Common myeloid progenitor, CD34-positive (primary cell): ENCODE results near the gene GPR35.

Experiments used
- CTCF ChIA-PET: fragments of 350-600 bp; sonication (Branson Sonifier 250); formaldehyde crosslinking; loops from one replicate; lab custom pipeline; 2021; ENCODE audit warnings: antibody characterized with exemption; lab: Charles Lee
- POLR2A ChIA-PET: fragments of 350-600 bp; sonication (Branson Sonifier 250); formaldehyde crosslinking; loops from one replicate; lab custom pipeline; 2021; ENCODE audit warnings: antibody characterized with exemption; lab: Charles Lee
- DNase-seq, 3 donors: peaks; one replicate each; pipeline versions ENCODE4 v3.0.0 to v3.0.0-alpha.2; 2013
- H3K27ac ChIP-seq, 2 experiments: 1 replicate in 1 of 2; 2 replicates in 1 of 2; pipeline ENCODE4 v1.7.0; 2013; ENCODE audit warnings: inconsistent platforms in 2 of 2, low read length in 2 of 2, mild to moderate bottlenecking in 2 of 2, low read depth in 1 of 2, moderate library complexity in 1 of 2; ENCODE audit not compliant: severe bottlenecking in 2 of 2, insufficient read depth in 1 of 2, poor library complexity in 1 of 2
- H3K27me3 ChIP-seq, 5 experiments: replicated peaks in 2 of 5; 1 replicate in 3 of 5; 2 replicates in 2 of 5; pipeline versions ENCODE4 v1.6.1 to v1.7.0; 2013; ENCODE audit warnings: low read length in 4 of 5, mild to moderate bottlenecking in 2 of 5, moderate library complexity in 2 of 5, inconsistent platforms in 1 of 5; ENCODE audit not compliant: insufficient read depth in 5 of 5, control insufficient read depth in 4 of 5
- H3K36me3 ChIP-seq, 4 experiments: 1 replicate in 2 of 4; 2 replicates in 2 of 4; pipeline versions ENCODE4 v1.6.1 to v1.7.0; 2013; ENCODE audit warnings: low read length in 3 of 4, control low read depth in 1 of 4, mild to moderate bottlenecking in 1 of 4; ENCODE audit not compliant: control insufficient read depth in 4 of 4, insufficient read depth in 4 of 4
- H3K4me1 ChIP-seq, 4 experiments: 1 replicate in 3 of 4; 2 replicates in 1 of 4; pipeline versions ENCODE4 v1.6.1 to v1.7.1; 2013; ENCODE audit warnings: low read length in 3 of 4, mild to moderate bottlenecking in 3 of 4, control low read depth in 1 of 4, inconsistent platforms in 1 of 4, moderate library complexity in 1 of 4; ENCODE audit not compliant: control insufficient read depth in 4 of 4, insufficient read depth in 4 of 4; ENCODE audit errors: control extremely low read depth in 1 of 4
- H3K4me3 ChIP-seq, 7 experiments: 1 replicate in 4 of 7; 2 replicates in 3 of 7; pipeline versions ENCODE4 v1.5.1 to v1.7.0; 2013; ENCODE audit warnings: mild to moderate bottlenecking in 7 of 7, low read length in 6 of 7, moderate library complexity in 6 of 7, inconsistent platforms in 2 of 7, low read depth in 2 of 7, control low read depth in 1 of 7; ENCODE audit not compliant: insufficient read depth in 4 of 7, control insufficient read depth in 1 of 7; ENCODE audit errors: extremely low read depth in 1 of 7
- H3K9me3 ChIP-seq, 5 experiments: 1 replicate in 4 of 5; 2 replicates in 1 of 5; pipeline versions ENCODE4 v1.6.1 to v1.7.1; 2013; ENCODE audit warnings: low read length in 4 of 5, mild to moderate bottlenecking in 2 of 5, inconsistent platforms in 1 of 5, low read depth in 1 of 5, moderate library complexity in 1 of 5; ENCODE audit not compliant: control insufficient read depth in 4 of 5, insufficient read depth in 2 of 5; ENCODE audit errors: control extremely low read depth in 1 of 5
- WGBS: methylation state at CpG from one replicate; pipeline ENCODE4 v1.1.5; 2013; ENCODE audit not compliant: insufficient coverage; 5-methylcytosine and 5-hydroxymethylcytosine counted together

Gene GPR35

GRCh38 chr2:240597054-240597418 is 28.2 kb upstream of the GPR35 start:
- WGBS, result 95% methylated on average over 7 of the region's 10 CpGs
- Histone ChIP-seq H3K36me3 (peaks cover 6 to 57% (median 21%) of the 10 kb centered on the region in 4 experiments), H3K27ac (no peak overlapping the region), H3K4me3 (no peak overlapping the region), H3K9me3 (no peaks in the 10 kb centered on the region), H3K27me3 (no peaks in the 10 kb centered on the region), H3K4me1 (no peaks in the 10 kb centered on the region)
- no peak for DNase-seq
- ChIA-PET POLR2A (no interaction called here), CTCF (no interaction called here)

GRCh38 chr2:240597419-240598181 is 27.7 kb upstream of the GPR35 start:
- ChIA-PET CTCF (no interaction called here), POLR2A (no interaction called here)
- H3K36me3 ChIP-seq, result peaks cover 6 to 56% (median 19%) of the 10 kb centered on the region in 4 experiments

GRCh38 chr2:240598311-240598911 is 26.9 kb upstream of the GPR35 start:
- WGBS, result 98% methylated on average over 11 of the region's 17 CpGs
- CTCF ChIA-PET, result no interaction called here
- no peaks in the 10 kb centered on the region for H3K9me3 ChIP-seq
- peaks cover 6 to 49% (median 16%) of the 10 kb centered on the region in 4 experiments for H3K36me3 ChIP-seq
- no peak overlapping the region for H3K27ac ChIP-seq
- POLR2A ChIA-PET, result no interaction called here
- no peaks in the 10 kb centered on the region for H3K27me3 ChIP-seq
- H3K4me3 ChIP-seq, result no peak overlapping the region
- no peaks in the 10 kb centered on the region for H3K4me1 ChIP-seq
- no peak for DNase-seq

More at GRCh38 chr2:240597419-240598181, 27.7 kb upstream of the GPR35 start:
- no peak for DNase-seq
- Histone ChIP-seq H3K4me3 (no peak overlapping the region), H3K27me3 (no peaks in the 10 kb centered on the region), H3K4me1 (no peaks in the 10 kb centered on the region), H3K27ac (no peak overlapping the region), H3K9me3 (no peaks in the 10 kb centered on the region)
- WGBS, result 93% methylated on average over 22 of the region's 22 CpGs

GRCh38 chr2:240599141-240599583 is 26.1 kb upstream of the GPR35 start:
- no peak overlapping the region for H3K4me3 ChIP-seq
- peaks cover 6 to 46% (median 11%) of the 10 kb centered on the region in 4 experiments for H3K36me3 ChIP-seq
- no peak for DNase-seq
- CTCF ChIA-PET, result interaction anchor here (1.2 kb wide), 1 partner anchor 12 kb away, joined by 3 read pairs; the partner anchor contains the start of gene CAPN10
- no peak overlapping the region for H3K27ac ChIP-seq
- no peaks in the 10 kb centered on the region for H3K27me3 ChIP-seq
- H3K9me3 ChIP-seq, result no peaks in the 10 kb centered on the region
- no peaks in the 10 kb centered on the region for H3K4me1 ChIP-seq
- 97% methylated on average over 11 of the region's 11 CpGs for whole genome bisulfite sequencing
- POLR2A ChIA-PET, result no interaction called here

GRCh38 chr2:240600451-240600961 is 24.8 kb upstream of the GPR35 start:
- Histone ChIP-seq H3K4me1 (no peaks in the 10 kb centered on the region), H3K9me3 (no peaks in the 10 kb centered on the region), H3K36me3 (peaks cover 6 to 42% (median 11%) of the 10 kb centered on the region in 4 experiments), H3K27ac (no peak overlapping the region), H3K27me3 (no peaks in the 10 kb centered on the region), H3K4me3 (no peak overlapping the region)
- 93% methylated on average over 13 of the region's 16 CpGs for WGBS
- no peak for DNase-seq
- CTCF ChIA-PET, result interaction anchor here (1.2 kb wide), 1 partner anchor 14 kb away, joined by 3 read pairs; the partner anchor contains the start of gene CAPN10
- POLR2A ChIA-PET, result no interaction called here

- 91% methylated on average over 20 of the region's 20 CpGs for WGBS
- CTCF ChIA-PET, result no interaction called here
Measured at GRCh38 chr2:240601061-240601830, 24.0 kb upstream of the GPR35 start.

More at GRCh38 chr2:240601061-240601830, 24.0 kb upstream of the GPR35 start:
- H3K27me3 ChIP-seq, result no peaks in the 10 kb centered on the region
- H3K4me1 ChIP-seq, result no peaks in the 10 kb centered on the region
- H3K36me3 ChIP-seq, result peaks cover 4 to 37% (median 9%) of the 10 kb centered on the region in 4 experiments
- no peak for DNase-seq
- H3K9me3 ChIP-seq, result no peaks in the 10 kb centered on the region
- no peak overlapping the region for H3K4me3 ChIP-seq
- POLR2A ChIA-PET, result no interaction called here
- no peak overlapping the region for H3K27ac ChIP-seq
